Liver (tissue), 3 donors: ENCODE results near the gene PPT1.

Experiments used
- EGR1 ChIP-seq, 2 donors: IDR thresholded peaks; 2 replicates each; pipeline ENCODE4 v1.6.1; 2016 to 2018; ENCODE audit warnings: antibody characterized with exemption in 2 of 2, low read depth in 2 of 2
- HNF4G ChIP-seq: IDR thresholded peaks from 2 replicates; pipeline ENCODE4 v1.6.1; 2016; ENCODE audit warnings: antibody characterized with exemption
- TAF1 ChIP-seq: conservative IDR thresholded peaks from 2 replicates; pipeline ENCODE4 v1.6.1; 2016; ENCODE audit warnings: antibody characterized with exemption, mild to moderate bottlenecking
- YY1 ChIP-seq: IDR thresholded peaks from 2 replicates; pipeline ENCODE4 v1.6.1; 2016; ENCODE audit warnings: antibody characterized with exemption, mild to moderate bottlenecking
- TF ChIP-seq, protein P1 (sequence below): fragments of 150-350 bp; IDR thresholded peaks from 2 replicates; pipeline ENCODE4 v1.5.1; 2017; ENCODE audit warnings: improper control_type of control experiment, low read depth, low read length; ENCODE audit not compliant: missing input control
- TF ChIP-seq, protein P2 (sequence below): IDR thresholded peaks from 2 replicates; pipeline ENCODE4 v1.6.1; 2016; ENCODE audit warnings: antibody characterized with exemption
- TF ChIP-seq, protein P3 (sequence below): IDR thresholded peaks from 2 replicates; pipeline ENCODE4 v1.6.1; 2016; ENCODE audit warnings: antibody characterized with exemption
- TF ChIP-seq, protein P4 (sequence below): IDR thresholded peaks from 2 replicates; pipeline ENCODE4 v1.6.1; 2016; ENCODE audit warnings: antibody characterized with exemption, mild to moderate bottlenecking
- donor health status: healthy.
- donor health status: healthy.

DNA sequence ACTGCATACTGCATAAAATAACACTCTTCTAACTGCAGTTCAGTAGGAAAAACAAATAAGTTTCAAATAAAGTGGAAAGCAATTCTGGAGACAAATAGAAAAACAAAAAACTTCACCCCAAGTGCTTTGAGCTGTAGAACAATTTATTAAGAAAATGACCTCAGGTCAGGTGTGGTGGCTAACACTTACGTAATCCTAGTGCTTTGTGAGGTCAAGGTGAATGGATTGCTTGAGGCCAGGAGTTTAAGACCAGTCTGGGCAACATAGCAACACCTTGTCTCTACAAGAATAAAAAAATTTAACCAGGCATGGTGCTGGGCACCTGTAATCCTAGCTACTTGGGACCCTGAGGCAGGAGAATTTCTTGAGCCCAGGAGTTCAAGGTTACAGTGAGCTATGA lies 5.0 kb upstream of the PPT1 start:
- TF ChIP-seq, protein P1, sequence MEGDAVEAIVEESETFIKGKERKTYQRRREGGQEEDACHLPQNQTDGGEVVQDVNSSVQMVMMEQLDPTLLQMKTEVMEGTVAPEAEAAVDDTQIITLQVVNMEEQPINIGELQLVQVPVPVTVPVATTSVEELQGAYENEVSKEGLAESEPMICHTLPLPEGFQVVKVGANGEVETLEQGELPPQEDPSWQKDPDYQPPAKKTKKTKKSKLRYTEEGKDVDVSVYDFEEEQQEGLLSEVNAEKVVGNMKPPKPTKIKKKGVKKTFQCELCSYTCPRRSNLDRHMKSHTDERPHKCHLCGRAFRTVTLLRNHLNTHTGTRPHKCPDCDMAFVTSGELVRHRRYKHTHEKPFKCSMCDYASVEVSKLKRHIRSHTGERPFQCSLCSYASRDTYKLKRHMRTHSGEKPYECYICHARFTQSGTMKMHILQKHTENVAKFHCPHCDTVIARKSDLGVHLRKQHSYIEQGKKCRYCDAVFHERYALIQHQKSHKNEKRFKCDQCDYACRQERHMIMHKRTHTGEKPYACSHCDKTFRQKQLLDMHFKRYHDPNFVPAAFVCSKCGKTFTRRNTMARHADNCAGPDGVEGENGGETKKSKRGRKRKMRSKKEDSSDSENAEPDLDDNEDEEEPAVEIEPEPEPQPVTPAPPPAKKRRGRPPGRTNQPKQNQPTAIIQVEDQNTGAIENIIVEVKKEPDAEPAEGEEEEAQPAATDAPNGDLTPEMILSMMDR: no peak
- TF ChIP-seq, protein P2, sequence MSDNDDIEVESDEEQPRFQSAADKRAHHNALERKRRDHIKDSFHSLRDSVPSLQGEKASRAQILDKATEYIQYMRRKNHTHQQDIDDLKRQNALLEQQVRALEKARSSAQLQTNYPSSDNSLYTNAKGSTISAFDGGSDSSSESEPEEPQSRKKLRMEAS: no peak
- TF ChIP-seq EGR1 (IDR thresholded peaks at IDR 0.05; ENCODE audit: low read depth in 2 of 2) (no peak), TAF1 (no peak), YY1 (no peak), HNF4G (no peak)
- TF ChIP-seq, protein P3, sequence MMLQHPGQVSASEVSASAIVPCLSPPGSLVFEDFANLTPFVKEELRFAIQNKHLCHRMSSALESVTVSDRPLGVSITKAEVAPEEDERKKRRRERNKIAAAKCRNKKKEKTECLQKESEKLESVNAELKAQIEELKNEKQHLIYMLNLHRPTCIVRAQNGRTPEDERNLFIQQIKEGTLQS: no peak
- TF ChIP-seq, protein P4, sequence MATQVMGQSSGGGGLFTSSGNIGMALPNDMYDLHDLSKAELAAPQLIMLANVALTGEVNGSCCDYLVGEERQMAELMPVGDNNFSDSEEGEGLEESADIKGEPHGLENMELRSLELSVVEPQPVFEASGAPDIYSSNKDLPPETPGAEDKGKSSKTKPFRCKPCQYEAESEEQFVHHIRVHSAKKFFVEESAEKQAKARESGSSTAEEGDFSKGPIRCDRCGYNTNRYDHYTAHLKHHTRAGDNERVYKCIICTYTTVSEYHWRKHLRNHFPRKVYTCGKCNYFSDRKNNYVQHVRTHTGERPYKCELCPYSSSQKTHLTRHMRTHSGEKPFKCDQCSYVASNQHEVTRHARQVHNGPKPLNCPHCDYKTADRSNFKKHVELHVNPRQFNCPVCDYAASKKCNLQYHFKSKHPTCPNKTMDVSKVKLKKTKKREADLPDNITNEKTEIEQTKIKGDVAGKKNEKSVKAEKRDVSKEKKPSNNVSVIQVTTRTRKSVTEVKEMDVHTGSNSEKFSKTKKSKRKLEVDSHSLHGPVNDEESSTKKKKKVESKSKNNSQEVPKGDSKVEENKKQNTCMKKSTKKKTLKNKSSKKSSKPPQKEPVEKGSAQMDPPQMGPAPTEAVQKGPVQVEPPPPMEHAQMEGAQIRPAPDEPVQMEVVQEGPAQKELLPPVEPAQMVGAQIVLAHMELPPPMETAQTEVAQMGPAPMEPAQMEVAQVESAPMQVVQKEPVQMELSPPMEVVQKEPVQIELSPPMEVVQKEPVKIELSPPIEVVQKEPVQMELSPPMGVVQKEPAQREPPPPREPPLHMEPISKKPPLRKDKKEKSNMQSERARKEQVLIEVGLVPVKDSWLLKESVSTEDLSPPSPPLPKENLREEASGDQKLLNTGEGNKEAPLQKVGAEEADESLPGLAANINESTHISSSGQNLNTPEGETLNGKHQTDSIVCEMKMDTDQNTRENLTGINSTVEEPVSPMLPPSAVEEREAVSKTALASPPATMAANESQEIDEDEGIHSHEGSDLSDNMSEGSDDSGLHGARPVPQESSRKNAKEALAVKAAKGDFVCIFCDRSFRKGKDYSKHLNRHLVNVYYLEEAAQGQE: no peak
